PC-3 (cell line): ENCODE data around the gene CYTH1. TPM values are rescaled to one million over a fixed set of nuclear protein-coding genes. Genes with fewer than 3 reads are reported as not detected.
A peak's percentile ranks its signal among the peaks of the same experiment; 100 is the strongest.

Experiments
- ATAC-seq: fragments of 200-7000 bp; cut with Tn5 transposase; 2 replicates; pipeline ENCODE4 v1.9.1; 2020; ENCODE audit warnings: mild to moderate bottlenecking, moderate library complexity
- BruUV-seq: library from RNA; stranded (reverse); fragments of 400-500 nt; replicated peaks from 2 replicates; lab custom pipeline; 2021; lab: Mats Ljungman, UMichigan
- CTCF ChIA-PET: fragments of 300-600 bp; sonication (Branson Sonifier 250); formaldehyde crosslinking; loops from one replicate; lab custom pipeline; 2022; ENCODE audit warnings: antibody characterized with exemption; lab: Charles Lee
- POLR2A ChIA-PET: fragments of 300-600 bp; sonication (Branson Sonifier 250); formaldehyde crosslinking; loops from one replicate; lab custom pipeline; 2022; ENCODE audit warnings: antibody characterized with exemption; ENCODE audit not compliant: unreplicated experiment; lab: Charles Lee
- DNase-seq: peaks from one replicate; pipeline ENCODE4 v3.0.0-alpha.2; 2015
- H2AFZ ChIP-seq: fragments of 300-600 bp; sonication (generic); 2 replicates; pipeline ENCODE4 v1.6.0; 2016; ENCODE audit warnings: antibody characterized with exemption, low read length
- H3F3A ChIP-seq: fragments of 300-600 bp; sonication (generic); one replicate; pipeline ENCODE4 v1.6.0; 2017; ENCODE audit warnings: antibody characterized with exemption, low read length, control low read depth, mild to moderate bottlenecking; ENCODE audit not compliant: unreplicated experiment
- H3K27ac ChIP-seq: fragments of 300-600 bp; sonication (generic); 2 replicates; pipeline ENCODE4 v1.5.1; 2016; ENCODE audit warnings: mild to moderate bottlenecking, low read length
- H3K27me3 ChIP-seq: fragments of 300-600 bp; sonication (generic); 2 replicates; pipeline ENCODE4 v1.6.1; 2016; ENCODE audit warnings: low read length, mixed read lengths
- H3K36me3 ChIP-seq: fragments of 300-600 bp; sonication (generic); 2 replicates; pipeline ENCODE4 v1.6.1; 2016; ENCODE audit warnings: low read depth, mixed run types, low read length, mixed read lengths
- H3K4me1 ChIP-seq: fragments of 300-600 bp; sonication (generic); 2 replicates; pipeline ENCODE4 v1.5.1; 2016; ENCODE audit warnings: low read length; ENCODE audit not compliant: insufficient read depth
- H3K4me2 ChIP-seq: fragments of 300-600 bp; sonication (generic); 2 replicates; pipeline ENCODE4 v1.6.0; 2016; ENCODE audit warnings: low read length
- H3K4me3 ChIP-seq: fragments of 300-600 bp; sonication (generic); 2 replicates; pipeline ENCODE4 v1.5.1; 2016; ENCODE audit warnings: mild to moderate bottlenecking, low read length, mixed read lengths
- H3K79me2 ChIP-seq: fragments of 300-600 bp; sonication (generic); 2 replicates; pipeline ENCODE4 v1.6.1; 2017; ENCODE audit warnings: low read length, mixed read lengths
- H3K9ac ChIP-seq: fragments of 300-600 bp; sonication (generic); 2 replicates; pipeline ENCODE4 v1.6.0; 2016; ENCODE audit warnings: mild to moderate bottlenecking, low read length
- H3K9me2 ChIP-seq: fragments of 300-600 bp; sonication (generic); replicated peaks from 2 replicates; pipeline ENCODE4 v1.6.1; 2016; ENCODE audit warnings: mixed run types, low read length, mixed read lengths
- H3K9me3 ChIP-seq: fragments of 300-600 bp; sonication (generic); 2 replicates; pipeline ENCODE4 v1.6.1; 2016; ENCODE audit warnings: low read length, mixed read lengths
- H4K20me1 ChIP-seq: fragments of 300-600 bp; sonication (generic); 2 replicates; pipeline ENCODE4 v1.6.1; 2016; ENCODE audit warnings: low read length, mixed read lengths
- EZH2 ChIP-seq: fragments of 300-600 bp; sonication (generic); IDR thresholded peaks from one replicate; pipeline ENCODE4 v1.6.1; 2017; ENCODE audit warnings: antibody characterized with exemption, mild to moderate bottlenecking, low read length; ENCODE audit not compliant: unreplicated experiment
- EZH2phosphoT487 ChIP-seq: fragments of 300-600 bp; sonication (generic); IDR thresholded peaks from 2 replicates; pipeline ENCODE4 v1.6.1; 2018; ENCODE audit warnings: mild to moderate bottlenecking, antibody characterized with exemption, low read length, borderline replicate concordance
- intact Hi-C: fragments of 100-400 bp; cut with micrococcal nuclease; formaldehyde crosslinking; loops from 2 replicates; pipeline ENCODE4 v1.9.0; 2023
- total RNA-seq: library from RNA; depleted of rRNA; stranded (reverse); fragments of >200 nt; gene quantifications from 2 replicates; pipeline ENCODE4 v1.2.3, GENCODE V29; 2014
- TF ChIP-seq, protein P1 (sequence below): fragments of 300-600 bp; sonication (generic); conservative IDR thresholded peaks from 2 replicates; pipeline ENCODE4 v1.5.1; 2017; ENCODE audit warnings: antibody characterized with exemption, low read depth, mild to moderate bottlenecking, low read length

CYTH1 gene
- total RNA-seq, 1 experiment from 2014 or later, result 29.7 TPM

GRCh38 chr17:78674156-78674555 is 107.9 kb downstream of the CYTH1 start:
- no peak overlapping the region for H3K27ac ChIP-seq
- no peaks in the 10 kb centered on the region for H3K9me3 ChIP-seq
- 0 out of 2 replicates have a peak, but pooled peaks cover 5% of the 10 kb centered on the region for H3K36me3 ChIP-seq
- no peaks in the 10 kb centered on the region for H3F3A ChIP-seq
- BruUV-seq, result no TSS peak
- no peaks in the 10 kb centered on the region for H3K27me3 ChIP-seq
- no peak for TF ChIP-seq EZH2
- TF ChIP-seq EZH2phosphoT487, result no peak
- TF ChIP-seq, protein P1, sequence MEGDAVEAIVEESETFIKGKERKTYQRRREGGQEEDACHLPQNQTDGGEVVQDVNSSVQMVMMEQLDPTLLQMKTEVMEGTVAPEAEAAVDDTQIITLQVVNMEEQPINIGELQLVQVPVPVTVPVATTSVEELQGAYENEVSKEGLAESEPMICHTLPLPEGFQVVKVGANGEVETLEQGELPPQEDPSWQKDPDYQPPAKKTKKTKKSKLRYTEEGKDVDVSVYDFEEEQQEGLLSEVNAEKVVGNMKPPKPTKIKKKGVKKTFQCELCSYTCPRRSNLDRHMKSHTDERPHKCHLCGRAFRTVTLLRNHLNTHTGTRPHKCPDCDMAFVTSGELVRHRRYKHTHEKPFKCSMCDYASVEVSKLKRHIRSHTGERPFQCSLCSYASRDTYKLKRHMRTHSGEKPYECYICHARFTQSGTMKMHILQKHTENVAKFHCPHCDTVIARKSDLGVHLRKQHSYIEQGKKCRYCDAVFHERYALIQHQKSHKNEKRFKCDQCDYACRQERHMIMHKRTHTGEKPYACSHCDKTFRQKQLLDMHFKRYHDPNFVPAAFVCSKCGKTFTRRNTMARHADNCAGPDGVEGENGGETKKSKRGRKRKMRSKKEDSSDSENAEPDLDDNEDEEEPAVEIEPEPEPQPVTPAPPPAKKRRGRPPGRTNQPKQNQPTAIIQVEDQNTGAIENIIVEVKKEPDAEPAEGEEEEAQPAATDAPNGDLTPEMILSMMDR, result no peak
- H2AFZ ChIP-seq, result no peak overlapping the region
- POLR2A ChIA-PET, result no interaction called here
- CTCF ChIA-PET, result no interaction called here
- intact Hi-C loops, result no loop called here
- H3K4me1 ChIP-seq, result no peaks in the 10 kb centered on the region; the same call in 1 of the 2 replicates
- no peaks in the 10 kb centered on the region for H4K20me1 ChIP-seq
- H3K4me2 ChIP-seq, result no peak overlapping the region
- H3K79me2 ChIP-seq, result no peaks in the 10 kb centered on the region
- H3K9me2 ChIP-seq, result no peaks in the 10 kb centered on the region
- no peak overlapping the region for H3K9ac ChIP-seq
- DNase-seq (no peak), ATAC-seq (no peak)
- H3K4me3 ChIP-seq, result no peak overlapping the region

DNA sequence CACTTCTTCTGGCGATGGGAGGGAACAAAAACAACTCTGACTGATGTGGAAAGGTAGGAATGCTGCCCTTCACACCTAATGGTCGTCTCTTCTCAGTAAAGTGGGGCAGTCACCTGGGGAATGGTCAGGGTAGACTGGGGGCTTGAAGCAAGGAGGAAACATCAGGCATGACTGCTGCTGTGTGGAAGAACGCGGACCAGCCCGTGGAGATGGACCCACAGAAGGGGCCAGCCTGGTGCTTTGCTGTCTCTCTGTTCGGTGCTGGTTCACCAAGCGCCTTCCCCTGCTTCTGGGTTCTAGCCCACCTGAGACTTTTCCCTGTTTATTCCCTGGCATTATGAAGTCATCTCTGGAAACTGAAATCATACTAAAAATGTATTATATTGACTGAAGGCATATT is 108.7 kb downstream of the CYTH1 start:
- Histone ChIP-seq H3K36me3 (no peaks in the 10 kb centered on the region), H3K9me3 (no peaks in the 10 kb centered on the region), H3K27ac (no peak overlapping the region), H4K20me1 (no peaks in the 10 kb centered on the region), H3F3A (no peaks in the 10 kb centered on the region), H3K4me2 (no peak overlapping the region), H2AFZ (no peak overlapping the region), H3K27me3 (no peaks in the 10 kb centered on the region), H3K9me2 (no peaks in the 10 kb centered on the region), H3K4me3 (no peak overlapping the region), H3K4me1 (no peaks in the 10 kb centered on the region; the same call in 1 of the 2 replicates), H3K9ac (no peak overlapping the region), H3K79me2 (no peaks in the 10 kb centered on the region)
- ChIA-PET POLR2A (interaction anchor here (0.5 kb wide), 1 partner anchor 67 kb away, joined by 4 read pairs; no protein-coding TSS in a partner anchor), CTCF (no interaction called here)
- no TSS peak for BruUV-seq
- DNase-seq, result no peak
- no peak for ATAC-seq
- intact Hi-C loops, result no loop called here
- TF ChIP-seq EZH2 (no peak), EZH2phosphoT487 (no peak)
- TF ChIP-seq, protein P1, result no peak

DNA sequence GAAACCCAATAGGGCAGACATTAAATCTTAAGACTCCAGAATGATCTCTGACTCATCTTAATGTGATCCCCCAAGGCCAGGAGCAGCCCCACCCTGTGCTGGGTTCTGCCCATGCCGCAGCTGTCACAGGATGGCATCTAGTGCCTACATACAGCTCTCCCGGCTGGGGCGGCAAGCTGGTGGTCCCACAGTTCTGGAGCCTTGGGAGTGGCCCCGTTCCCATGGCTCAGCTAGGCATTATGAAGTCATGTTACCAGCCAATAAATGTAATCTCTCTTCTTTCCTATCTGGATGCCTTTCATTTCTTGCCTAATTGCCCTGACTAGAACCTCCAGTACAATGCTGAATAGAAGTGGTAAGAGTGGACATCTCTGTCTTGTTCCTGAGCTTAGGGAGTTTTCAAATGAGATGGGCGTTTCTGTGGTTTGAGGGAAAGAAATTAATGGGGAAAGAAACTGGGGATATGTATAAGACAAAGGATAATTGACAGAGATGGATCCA is 109.2 kb downstream of the CYTH1 start:
- H3F3A ChIP-seq, result no peaks in the 10 kb centered on the region
- H3K4me1 ChIP-seq, result no peaks in the 10 kb centered on the region; the same call in 1 of the 2 replicates
- H3K79me2 ChIP-seq, result no peaks in the 10 kb centered on the region
- H3K9ac ChIP-seq, result no peak overlapping the region
- peak; percentile 29; the same call in 1 of the 2 replicates for ATAC-seq
- H3K27me3 ChIP-seq, result no peaks in the 10 kb centered on the region
- intact Hi-C loops, result no loop called here
- no peak overlapping the region for H2AFZ ChIP-seq
- BruUV-seq, result no TSS peak
- H3K36me3 ChIP-seq, result no peaks in the 10 kb centered on the region
- no peaks in the 10 kb centered on the region for H3K9me3 ChIP-seq
- POLR2A ChIA-PET, result interaction anchor here (0.5 kb wide), 1 partner anchor 67 kb away, joined by 4 read pairs; no protein-coding TSS in a partner anchor
- CTCF ChIA-PET, result no interaction called here
- H3K9me2 ChIP-seq, result no peaks in the 10 kb centered on the region
- no peak overlapping the region for H3K4me2 ChIP-seq
- no peak overlapping the region for H3K27ac ChIP-seq
- no peak for TF ChIP-seq EZH2phosphoT487
- no peak for TF ChIP-seq EZH2
- TF ChIP-seq, protein P1, result no peak
- no peak overlapping the region for H3K4me3 ChIP-seq
- DNase-seq, result no peak
- H4K20me1 ChIP-seq, result no peaks in the 10 kb centered on the region
